ENCODE results near the gene IGFL4.

DNA sequence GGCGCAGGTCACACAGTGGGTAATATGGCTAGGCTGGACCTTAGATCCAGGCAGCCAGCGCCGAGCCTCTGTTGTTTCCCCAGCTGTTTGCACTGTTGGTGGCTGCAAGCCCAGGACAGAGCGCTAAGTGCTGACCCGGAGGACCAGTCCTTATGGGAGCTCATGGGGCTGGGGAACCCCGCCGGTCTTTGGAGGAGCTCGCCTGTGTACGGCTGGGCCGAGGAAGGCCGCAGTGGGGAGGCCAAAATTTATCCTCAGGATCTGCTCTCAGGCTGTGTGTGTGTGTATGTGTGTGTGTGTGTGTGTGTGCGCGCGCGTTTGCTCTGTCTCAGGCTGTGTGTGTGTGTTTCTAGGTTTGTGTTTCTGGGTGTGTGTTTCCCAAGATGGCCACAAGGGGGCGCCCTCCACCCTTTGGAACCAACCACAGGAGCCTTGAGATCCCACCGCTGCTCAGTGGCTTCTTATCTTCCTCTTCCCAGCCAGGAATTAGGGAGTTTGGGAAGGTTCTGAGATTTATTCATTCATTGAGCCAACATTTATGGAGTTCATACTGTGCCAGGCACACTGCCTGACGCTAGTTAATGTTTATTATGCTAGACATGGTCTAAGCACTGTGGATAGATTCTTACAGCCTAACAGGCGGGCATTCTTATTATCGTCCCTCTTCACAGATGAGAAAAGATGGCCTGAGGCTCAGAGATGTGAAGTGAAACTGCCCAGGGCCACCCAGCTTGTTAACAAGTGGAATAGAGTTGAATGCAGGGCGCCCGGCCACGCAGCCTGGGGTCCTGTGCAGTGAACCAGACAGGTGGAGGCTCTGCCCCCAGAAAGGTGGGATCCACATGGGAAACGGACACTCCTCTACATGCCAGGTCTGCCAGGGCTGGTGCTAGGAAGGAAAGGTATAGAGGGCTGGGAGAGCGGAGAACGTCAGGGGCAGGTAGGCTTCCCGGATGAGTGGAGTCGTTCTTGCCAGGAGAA is 31.0 kb downstream of the IGFL4 start:
- TF ChIP-seq, protein P1, sequence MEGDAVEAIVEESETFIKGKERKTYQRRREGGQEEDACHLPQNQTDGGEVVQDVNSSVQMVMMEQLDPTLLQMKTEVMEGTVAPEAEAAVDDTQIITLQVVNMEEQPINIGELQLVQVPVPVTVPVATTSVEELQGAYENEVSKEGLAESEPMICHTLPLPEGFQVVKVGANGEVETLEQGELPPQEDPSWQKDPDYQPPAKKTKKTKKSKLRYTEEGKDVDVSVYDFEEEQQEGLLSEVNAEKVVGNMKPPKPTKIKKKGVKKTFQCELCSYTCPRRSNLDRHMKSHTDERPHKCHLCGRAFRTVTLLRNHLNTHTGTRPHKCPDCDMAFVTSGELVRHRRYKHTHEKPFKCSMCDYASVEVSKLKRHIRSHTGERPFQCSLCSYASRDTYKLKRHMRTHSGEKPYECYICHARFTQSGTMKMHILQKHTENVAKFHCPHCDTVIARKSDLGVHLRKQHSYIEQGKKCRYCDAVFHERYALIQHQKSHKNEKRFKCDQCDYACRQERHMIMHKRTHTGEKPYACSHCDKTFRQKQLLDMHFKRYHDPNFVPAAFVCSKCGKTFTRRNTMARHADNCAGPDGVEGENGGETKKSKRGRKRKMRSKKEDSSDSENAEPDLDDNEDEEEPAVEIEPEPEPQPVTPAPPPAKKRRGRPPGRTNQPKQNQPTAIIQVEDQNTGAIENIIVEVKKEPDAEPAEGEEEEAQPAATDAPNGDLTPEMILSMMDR (IDR thresholded peaks at IDR 0.05; ENCODE audit: insufficient read depth, low read depth, low read length): peak; percentile 79
- no peak for TF ChIP-seq EZH2 (IDR thresholded peaks at IDR 0.05; ENCODE audit: insufficient read depth, low read length)

Data from astrocyte (in vitro differentiated cells and primary cell).